HepG2 (cell line): ENCODE data around the gene NOP9. TPM values are rescaled to one million over a fixed set of nuclear protein-coding genes. Genes with fewer than 3 reads are reported as not detected.
A peak's percentile ranks its signal among the peaks of the same experiment; 100 is the strongest.

Experiments
- CBX5 ChIP-seq: sonication (generic); formaldehyde crosslinking; IDR thresholded peaks from 2 replicates; pipeline ENCODE4 v1.4.0; 2020; ENCODE audit warnings: missing genetic modification reagents, borderline replicate concordance
- FOXA3 ChIP-seq: IDR thresholded peaks from 2 replicates; pipeline ENCODE4 v1.6.1; 2016; ENCODE audit warnings: missing genetic modification reagents, missing compliant biosample characterization
- HMGXB4 ChIP-seq, 2 experiments: sonication (generic) in 1 of 2; formaldehyde crosslinking in 1 of 2; IDR thresholded peaks; 2 replicates each; pipeline versions ENCODE4 v1.4.0 to v1.6.1; 2018 to 2020; ENCODE audit warnings: missing genetic modification reagents in 2 of 2, borderline replicate concordance in 1 of 2, low read depth in 1 of 2, mild to moderate bottlenecking in 1 of 2, missing biosample characterization in 1 of 2
- NCOA2 ChIP-seq: sonication (generic); formaldehyde crosslinking; IDR thresholded peaks from 2 replicates; pipeline ENCODE4 v1.8.0; 2022; ENCODE audit warnings: inconsistent platforms
- NFYB ChIP-seq: sonication (generic); formaldehyde crosslinking; IDR thresholded peaks from 2 replicates; pipeline ENCODE4 v1.4.0; 2020; ENCODE audit warnings: missing genetic modification reagents
- PHF8 ChIP-seq: sonication (generic); formaldehyde crosslinking; IDR thresholded peaks from 2 replicates; pipeline ENCODE4 v1.5.0; 2020; ENCODE audit warnings: missing genetic modification reagents
- SOX5 ChIP-seq: IDR thresholded peaks from 2 replicates; pipeline ENCODE4 v1.6.1; 2016; ENCODE audit warnings: borderline replicate concordance
- ZNF20 ChIP-seq: sonication (generic); formaldehyde crosslinking; IDR thresholded peaks from 2 replicates; pipeline ENCODE4 v1.4.0; 2020; ENCODE audit warnings: mild to moderate bottlenecking, moderate library complexity, missing genetic modification reagents
- ZNF430 ChIP-seq: sonication (generic); formaldehyde crosslinking; IDR thresholded peaks from 2 replicates; pipeline ENCODE4 v1.9.0; 2021; ENCODE audit warnings: mild to moderate bottlenecking, missing genetic modification reagents
- ZNF512 ChIP-seq: sonication (generic); formaldehyde crosslinking; IDR thresholded peaks from 2 replicates; pipeline ENCODE4 v1.4.0; 2020; ENCODE audit warnings: mild to moderate bottlenecking, missing genetic modification reagents
- ZNF567 ChIP-seq: sonication (generic); formaldehyde crosslinking; IDR thresholded peaks from 2 replicates; pipeline ENCODE4 v1.8.1; 2023; ENCODE audit warnings: mild to moderate bottlenecking, missing genetic modification reagents, borderline replicate concordance
- ZNF883 ChIP-seq: sonication (generic); formaldehyde crosslinking; IDR thresholded peaks from 2 replicates; pipeline ENCODE4 v1.5.1; 2020; ENCODE audit warnings: mild to moderate bottlenecking, missing genetic modification reagents; ENCODE audit errors: not compliant biosample characterization
- polyA plus RNA-seq, 8 experiments: library from polyadenylated mRNA; depleted of rRNA in 3 of 8; stranded (reverse) in 7 of 8; unstranded in 1 of 8; fragments of >200 nt; fragmentation: Illumina TruSeq in 4 of 8; extraction: Trizol in 4 of 8; gene quantifications; 2 replicates each; pipeline versions ENCODE4 v1.2.1 to v1.2.3, GENCODE V29; 2011 to 2016; ENCODE audit warnings: low read depth in 4 of 8, missing spikeins in 1 of 8, mixed read lengths in 1 of 8; ENCODE audit not compliant: insufficient read depth in 1 of 8
- total RNA-seq, 5 experiments: library from RNA; depleted of rRNA; stranded (reverse); fragments of >200 nt; fragmentation: Illumina TruSeq; extraction: Trizol; gene quantifications; 2 replicates each; pipeline ENCODE4 v1.2.3, GENCODE V29; 2016; ENCODE audit warnings: low read depth in 1 of 5
- TF ChIP-seq, protein P1 (sequence below): IDR thresholded peaks from 2 replicates; pipeline ENCODE4 v1.4.0; 2020; ENCODE audit warnings: mild to moderate bottlenecking, missing genetic modification reagents
- TF ChIP-seq, protein P2 (sequence below): sonication (generic); formaldehyde crosslinking; IDR thresholded peaks from 2 replicates; pipeline ENCODE4 v1.4.0; 2020; ENCODE audit warnings: missing genetic modification reagents, borderline replicate concordance

Gene NOP9
- total and polyA plus RNA-seq, 2 of the 13 experiments (the other 11 are each of a cell fraction or from before 2014, with no cell fraction given), result 24.5 to 61.6 TPM

GRCh38 chr14:24297190-24297964 is 2.3 kb upstream of the NOP9 start (continued):
- TF ChIP-seq HMGXB4 (CRISPR knock-in tag; IDR thresholded peaks at IDR 0.05; ENCODE audit: borderline replicate concordance in 1 of 2, low read depth in 1 of 2), result peak; percentile 70 to 94
- TF ChIP-seq ZNF883, result peak; percentile 46
- TF ChIP-seq ZNF512 (CRISPR knock-in tag), result peak; percentile 37; the same call in 1 of the 2 replicates
- TF ChIP-seq, protein P1, sequence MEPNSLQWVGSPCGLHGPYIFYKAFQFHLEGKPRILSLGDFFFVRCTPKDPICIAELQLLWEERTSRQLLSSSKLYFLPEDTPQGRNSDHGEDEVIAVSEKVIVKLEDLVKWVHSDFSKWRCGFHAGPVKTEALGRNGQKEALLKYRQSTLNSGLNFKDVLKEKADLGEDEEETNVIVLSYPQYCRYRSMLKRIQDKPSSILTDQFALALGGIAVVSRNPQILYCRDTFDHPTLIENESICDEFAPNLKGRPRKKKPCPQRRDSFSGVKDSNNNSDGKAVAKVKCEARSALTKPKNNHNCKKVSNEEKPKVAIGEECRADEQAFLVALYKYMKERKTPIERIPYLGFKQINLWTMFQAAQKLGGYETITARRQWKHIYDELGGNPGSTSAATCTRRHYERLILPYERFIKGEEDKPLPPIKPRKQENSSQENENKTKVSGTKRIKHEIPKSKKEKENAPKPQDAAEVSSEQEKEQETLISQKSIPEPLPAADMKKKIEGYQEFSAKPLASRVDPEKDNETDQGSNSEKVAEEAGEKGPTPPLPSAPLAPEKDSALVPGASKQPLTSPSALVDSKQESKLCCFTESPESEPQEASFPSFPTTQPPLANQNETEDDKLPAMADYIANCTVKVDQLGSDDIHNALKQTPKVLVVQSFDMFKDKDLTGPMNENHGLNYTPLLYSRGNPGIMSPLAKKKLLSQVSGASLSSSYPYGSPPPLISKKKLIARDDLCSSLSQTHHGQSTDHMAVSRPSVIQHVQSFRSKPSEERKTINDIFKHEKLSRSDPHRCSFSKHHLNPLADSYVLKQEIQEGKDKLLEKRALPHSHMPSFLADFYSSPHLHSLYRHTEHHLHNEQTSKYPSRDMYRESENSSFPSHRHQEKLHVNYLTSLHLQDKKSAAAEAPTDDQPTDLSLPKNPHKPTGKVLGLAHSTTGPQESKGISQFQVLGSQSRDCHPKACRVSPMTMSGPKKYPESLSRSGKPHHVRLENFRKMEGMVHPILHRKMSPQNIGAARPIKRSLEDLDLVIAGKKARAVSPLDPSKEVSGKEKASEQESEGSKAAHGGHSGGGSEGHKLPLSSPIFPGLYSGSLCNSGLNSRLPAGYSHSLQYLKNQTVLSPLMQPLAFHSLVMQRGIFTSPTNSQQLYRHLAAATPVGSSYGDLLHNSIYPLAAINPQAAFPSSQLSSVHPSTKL, result 0 out of 2 replicates have a peak, but pooled peaks have one; percentile 4
- TF ChIP-seq ZNF20 (CRISPR knock-in tag), result no peak
- TF ChIP-seq CBX5, result peak; percentile 46; the same call in 1 of the 2 replicates
- no peak; the same call in 1 of the 2 replicates for TF ChIP-seq SOX5 (CRISPR knock-in tag)
- TF ChIP-seq ZNF567, result peak; percentile 30; the same call in 1 of the 2 replicates
- no peak for TF ChIP-seq PHF8
- peak; percentile 33; the same call in 1 of the 2 replicates for TF ChIP-seq NCOA2
- 0 out of 2 replicates have a peak, but pooled peaks have one; percentile 29 for TF ChIP-seq NFYB (CRISPR knock-in tag)
- TF ChIP-seq ZNF430, result peak; percentile 76; the same call in 1 of the 2 replicates
- TF ChIP-seq, protein P2, sequence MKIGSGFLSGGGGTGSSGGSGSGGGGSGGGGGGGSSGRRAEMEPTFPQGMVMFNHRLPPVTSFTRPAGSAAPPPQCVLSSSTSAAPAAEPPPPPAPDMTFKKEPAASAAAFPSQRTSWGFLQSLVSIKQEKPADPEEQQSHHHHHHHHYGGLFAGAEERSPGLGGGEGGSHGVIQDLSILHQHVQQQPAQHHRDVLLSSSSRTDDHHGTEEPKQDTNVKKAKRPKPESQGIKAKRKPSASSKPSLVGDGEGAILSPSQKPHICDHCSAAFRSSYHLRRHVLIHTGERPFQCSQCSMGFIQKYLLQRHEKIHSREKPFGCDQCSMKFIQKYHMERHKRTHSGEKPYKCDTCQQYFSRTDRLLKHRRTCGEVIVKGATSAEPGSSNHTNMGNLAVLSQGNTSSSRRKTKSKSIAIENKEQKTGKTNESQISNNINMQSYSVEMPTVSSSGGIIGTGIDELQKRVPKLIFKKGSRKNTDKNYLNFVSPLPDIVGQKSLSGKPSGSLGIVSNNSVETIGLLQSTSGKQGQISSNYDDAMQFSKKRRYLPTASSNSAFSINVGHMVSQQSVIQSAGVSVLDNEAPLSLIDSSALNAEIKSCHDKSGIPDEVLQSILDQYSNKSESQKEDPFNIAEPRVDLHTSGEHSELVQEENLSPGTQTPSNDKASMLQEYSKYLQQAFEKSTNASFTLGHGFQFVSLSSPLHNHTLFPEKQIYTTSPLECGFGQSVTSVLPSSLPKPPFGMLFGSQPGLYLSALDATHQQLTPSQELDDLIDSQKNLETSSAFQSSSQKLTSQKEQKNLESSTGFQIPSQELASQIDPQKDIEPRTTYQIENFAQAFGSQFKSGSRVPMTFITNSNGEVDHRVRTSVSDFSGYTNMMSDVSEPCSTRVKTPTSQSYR (CRISPR knock-in tag), result peak; percentile 38; the same call in 1 of the 2 replicates
- TF ChIP-seq FOXA3, result peak; percentile 57; the same call in 1 of the 2 replicates
